ENCODE data around the gene CDKN2B. TPM values are rescaled to one million over a fixed set of nuclear protein-coding genes. Genes with fewer than 3 reads are reported as not detected.

The CDKN2B gene
- total RNA-seq, 1 donor from 2014 or later: 4.0 TPM

DNA sequence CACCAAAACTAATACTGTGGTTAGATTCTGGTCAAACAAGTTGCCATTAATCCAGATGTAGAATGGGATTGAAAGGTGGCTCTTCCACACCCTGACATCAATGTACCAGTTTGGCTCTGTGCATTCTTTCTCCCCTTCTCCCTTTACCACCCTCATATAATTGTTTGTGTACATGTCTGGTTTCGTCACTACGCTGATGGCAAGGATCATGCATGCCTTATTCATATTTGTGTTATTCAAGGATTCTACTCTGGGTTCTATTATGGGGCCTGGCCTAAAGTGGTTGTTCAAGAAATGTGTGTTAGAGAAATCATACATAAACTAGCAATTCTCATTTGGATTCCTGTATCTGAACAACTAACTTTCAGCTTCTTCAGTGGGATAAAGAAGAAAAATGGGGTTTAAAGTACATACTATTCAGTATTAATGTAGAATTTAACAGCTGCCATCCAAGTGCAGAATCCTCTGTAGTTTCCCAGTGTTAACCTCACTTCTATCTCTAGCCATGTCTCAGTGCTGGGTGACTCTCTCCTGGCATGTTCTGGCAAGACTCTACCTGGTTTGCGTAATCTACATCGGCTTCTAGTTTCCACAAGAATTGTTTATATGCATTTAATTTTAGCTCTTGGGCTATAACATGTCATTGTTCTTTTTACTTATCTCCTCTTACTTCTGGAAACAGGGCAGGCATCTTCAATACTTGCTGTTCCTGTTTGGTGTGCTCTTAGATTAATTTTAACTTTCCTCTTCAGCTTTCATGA lies 27.9 kb upstream of the CDKN2B start:
- no peak for ATAC-seq
- no peak for DNase-seq (ENCODE audit: low spot score)
- intact Hi-C loops (cut with DNase I): no loop called here

GRCh38 chr9:22035591-22036011 lies 26.5 kb upstream of the CDKN2B start:
- ATAC-seq: no peak
- DNase-seq (ENCODE audit: low spot score): no peak
- intact Hi-C loops (cut with DNase I): no loop called here

GRCh38 chr9:22033012-22033630 lies 24.0 kb upstream of the CDKN2B start:
- DNase-seq (ENCODE audit: low spot score) (no peak), ATAC-seq (no peak)
- intact Hi-C loops (cut with DNase I): no loop called here

DNA sequence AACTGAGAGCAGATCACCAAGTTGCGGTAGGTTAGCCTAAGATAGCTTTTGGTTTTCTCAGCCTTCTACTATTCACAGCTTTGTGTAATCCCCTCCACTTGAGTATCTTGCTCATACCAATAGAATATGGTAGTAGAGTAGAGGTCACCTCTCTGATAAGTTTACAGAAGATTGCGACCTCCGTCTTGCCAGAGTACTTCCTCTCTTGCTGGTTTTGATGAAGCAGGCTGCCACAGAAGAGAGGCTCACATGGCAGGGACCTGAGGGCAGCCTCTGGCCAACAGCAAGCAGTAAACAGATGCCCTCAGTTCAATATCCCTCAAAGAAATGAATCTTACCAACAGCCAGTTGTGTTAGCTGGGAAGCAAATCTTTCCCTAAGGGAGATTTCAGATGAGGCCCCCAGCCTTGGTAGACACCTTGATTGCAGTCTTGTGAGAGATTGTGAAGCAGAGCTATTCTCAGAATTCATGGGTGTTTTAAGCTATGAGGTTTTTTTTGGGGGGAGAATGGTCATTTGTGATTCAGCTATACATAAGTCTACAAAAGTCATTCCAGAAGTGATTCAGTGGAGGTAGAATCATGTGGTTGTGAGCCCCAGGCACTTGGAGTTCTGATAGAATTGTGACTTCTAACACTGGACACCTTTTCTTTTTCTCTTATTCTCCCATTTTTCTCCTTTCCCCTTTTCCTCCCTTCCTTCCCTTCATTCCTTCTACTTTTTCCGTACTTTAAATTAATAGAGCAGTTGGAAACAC lies 22.7 kb upstream of the CDKN2B start:
- ATAC-seq (no peak), DNase-seq (ENCODE audit: low spot score) (no peak)
- intact Hi-C loops (cut with DNase I): no loop called here

DNA sequence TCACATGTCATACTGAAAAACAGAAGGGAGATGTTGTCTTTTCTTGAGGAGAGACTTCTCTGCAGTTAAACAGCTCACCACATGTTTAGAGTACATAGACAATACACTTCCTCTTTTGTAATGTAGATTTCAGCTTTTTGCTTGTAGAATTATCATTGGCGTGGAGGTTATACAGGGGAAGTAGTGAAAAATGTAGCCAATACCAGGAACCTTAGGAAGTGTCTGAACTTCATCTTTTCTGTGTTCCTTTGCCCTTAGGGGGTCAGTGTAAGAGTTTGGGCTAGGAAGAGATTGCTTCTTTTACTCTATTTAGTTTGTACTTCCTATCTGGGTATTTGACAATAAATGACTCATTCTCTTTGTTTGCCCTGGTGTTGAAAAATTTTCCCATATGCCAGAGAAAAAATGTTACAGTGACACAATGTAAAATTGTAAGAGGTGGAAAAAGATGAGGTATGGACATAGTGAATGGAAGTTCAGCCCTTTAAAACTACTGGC lies 21.0 kb upstream of the CDKN2B start:
- ATAC-seq (peak; percentile 69), DNase-seq (ENCODE audit: low spot score) (no peak)
- intact Hi-C loops (cut with DNase I): no loop called here

DNA sequence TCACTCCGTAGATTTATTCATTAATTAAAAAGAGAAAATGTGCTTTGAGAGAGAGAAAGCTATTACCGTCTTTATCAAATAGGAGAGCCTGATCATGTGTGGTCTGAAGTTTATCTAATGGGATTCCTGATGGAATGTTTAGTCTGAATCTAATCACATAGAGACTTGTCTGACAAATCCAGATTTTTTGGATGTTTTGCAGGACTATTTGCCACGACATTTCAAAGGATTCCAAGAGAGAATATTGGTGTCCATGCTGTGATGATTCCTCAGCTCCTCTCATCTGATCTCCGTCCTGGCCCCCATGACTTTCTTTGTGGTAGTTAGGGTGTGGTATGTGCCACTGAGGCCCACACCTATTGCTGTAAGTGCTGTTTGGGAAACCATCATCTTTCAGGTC lies 20.1 kb upstream of the CDKN2B start:
- DNase-seq (ENCODE audit: low spot score): no peak
- intact Hi-C loops (cut with DNase I): no loop called here
- no peak for ATAC-seq

DNA sequence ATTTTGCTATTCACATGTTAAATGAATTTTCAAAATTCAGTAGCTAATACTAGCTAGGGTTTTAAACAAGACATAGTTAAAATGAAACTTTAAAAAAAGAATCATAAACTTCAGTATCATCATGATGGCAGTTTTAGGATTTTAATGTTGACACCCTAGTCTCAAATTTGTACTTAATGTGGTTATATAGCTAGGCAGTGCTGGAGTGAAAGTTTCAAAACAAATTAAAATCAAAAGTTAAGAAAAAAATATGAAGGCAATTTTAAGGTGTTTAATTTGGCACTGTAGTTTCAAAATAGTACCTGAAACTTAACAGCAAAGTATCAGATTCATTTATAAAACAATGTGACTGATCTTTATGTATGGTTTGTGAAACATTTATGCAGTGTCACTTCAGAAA lies 19.3 kb upstream of the CDKN2B start:
- DNase-seq (ENCODE audit: low spot score) (no peak), ATAC-seq (no peak)
- intact Hi-C loops (cut with DNase I): no loop called here

DNA sequence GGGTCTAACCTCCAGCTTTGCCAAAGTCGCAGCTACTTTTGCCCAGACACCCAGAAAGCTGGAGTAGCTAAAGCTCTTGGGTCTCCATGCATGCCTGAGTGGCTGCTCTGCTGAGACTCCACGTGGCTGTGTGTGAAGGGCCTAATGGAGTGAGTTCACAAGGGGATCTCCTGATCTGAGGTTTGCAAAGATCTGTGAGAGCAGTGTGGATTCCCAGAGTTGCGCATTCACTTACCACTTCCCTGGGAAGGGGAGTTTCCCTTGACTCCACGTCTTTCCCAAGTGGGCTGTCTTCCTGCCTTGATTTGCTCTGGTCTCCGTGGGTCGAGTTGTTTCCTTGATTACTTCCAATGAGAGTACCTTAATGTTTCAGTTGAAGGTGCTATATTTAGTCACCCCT lies 17.6 kb upstream of the CDKN2B start:
- no peak for DNase-seq (ENCODE audit: low spot score)
- intact Hi-C loops (cut with DNase I): no loop called here
- no peak for ATAC-seq

DNA sequence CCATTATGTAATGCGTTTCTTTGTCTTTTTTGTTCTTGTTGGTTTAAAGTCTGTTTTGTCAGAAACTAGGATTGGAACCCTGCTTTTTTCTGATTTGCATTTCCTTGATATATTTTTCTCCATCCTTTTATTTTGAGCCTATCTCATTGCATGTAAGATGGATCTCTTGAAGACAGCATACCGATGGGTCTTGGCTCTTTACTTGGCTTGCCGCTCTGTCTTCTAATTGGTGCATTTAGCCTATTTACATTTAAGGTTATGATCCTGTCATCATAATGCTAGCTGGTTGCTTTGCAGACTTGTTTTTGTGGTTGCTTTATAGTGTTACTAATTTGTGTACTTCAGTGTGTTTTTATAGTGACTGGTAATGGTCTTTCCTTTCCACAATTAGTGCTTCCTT lies 13.3 kb upstream of the CDKN2B start:
- ATAC-seq: no peak
- intact Hi-C loops (cut with DNase I): no loop called here

GRCh38 chr9:22010866-22011625 lies 1.9 kb upstream of the CDKN2B start:
- ATAC-seq: no peak
- intact Hi-C loops (cut with DNase I): loop anchor here (10.0 kb wide), 1 partner anchor 196 kb away; no protein-coding TSS in a partner anchor
- DNase-seq (ENCODE audit: low spot score): peak; percentile 60

More for the DNA sequence above, 13.3 kb upstream of the CDKN2B start:
- no peak for DNase-seq (ENCODE audit: low spot score)

DNA sequence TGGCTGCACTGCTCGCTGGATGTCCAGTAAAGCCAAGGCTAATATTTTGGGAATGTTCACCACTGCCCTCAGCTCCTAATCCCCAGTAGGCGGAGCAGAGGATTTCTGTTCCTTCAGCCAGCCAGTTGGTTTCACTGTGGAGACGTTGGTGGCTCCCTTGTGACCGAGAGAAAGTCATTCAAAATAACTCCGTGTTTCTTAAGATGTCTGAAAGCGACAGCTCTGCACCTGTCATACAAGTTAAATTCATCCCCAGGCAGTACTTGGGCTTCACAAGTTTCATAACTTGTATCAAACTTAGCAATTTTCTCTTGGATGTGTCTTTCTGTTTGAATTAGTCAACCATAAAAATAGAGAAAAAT lies 382 bp upstream of the CDKN2B start:
- intact Hi-C loops (cut with DNase I): no loop called here
- DNase-seq (ENCODE audit: low spot score) (no peak), ATAC-seq (no peak)

DNA sequence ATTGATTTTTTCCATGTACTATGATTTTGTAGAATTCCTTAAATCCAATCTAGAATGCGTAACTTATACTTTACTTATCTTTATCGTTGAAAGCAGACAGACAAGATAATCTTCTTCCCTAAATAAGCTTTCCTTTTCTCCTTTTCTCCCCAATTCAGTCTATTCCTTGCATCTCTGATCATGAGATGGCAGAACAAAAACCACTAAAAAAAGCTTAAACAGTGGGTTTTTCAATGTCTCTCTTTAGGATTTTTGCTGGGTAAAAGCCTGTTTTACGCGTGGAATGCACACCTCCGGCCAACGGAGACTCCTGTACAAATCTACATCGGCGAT lies 755 bp downstream of the CDKN2B start:
- intact Hi-C loops (cut with DNase I): no loop called here
- DNase-seq (ENCODE audit: low spot score) (no peak), ATAC-seq (no peak)

DNA sequence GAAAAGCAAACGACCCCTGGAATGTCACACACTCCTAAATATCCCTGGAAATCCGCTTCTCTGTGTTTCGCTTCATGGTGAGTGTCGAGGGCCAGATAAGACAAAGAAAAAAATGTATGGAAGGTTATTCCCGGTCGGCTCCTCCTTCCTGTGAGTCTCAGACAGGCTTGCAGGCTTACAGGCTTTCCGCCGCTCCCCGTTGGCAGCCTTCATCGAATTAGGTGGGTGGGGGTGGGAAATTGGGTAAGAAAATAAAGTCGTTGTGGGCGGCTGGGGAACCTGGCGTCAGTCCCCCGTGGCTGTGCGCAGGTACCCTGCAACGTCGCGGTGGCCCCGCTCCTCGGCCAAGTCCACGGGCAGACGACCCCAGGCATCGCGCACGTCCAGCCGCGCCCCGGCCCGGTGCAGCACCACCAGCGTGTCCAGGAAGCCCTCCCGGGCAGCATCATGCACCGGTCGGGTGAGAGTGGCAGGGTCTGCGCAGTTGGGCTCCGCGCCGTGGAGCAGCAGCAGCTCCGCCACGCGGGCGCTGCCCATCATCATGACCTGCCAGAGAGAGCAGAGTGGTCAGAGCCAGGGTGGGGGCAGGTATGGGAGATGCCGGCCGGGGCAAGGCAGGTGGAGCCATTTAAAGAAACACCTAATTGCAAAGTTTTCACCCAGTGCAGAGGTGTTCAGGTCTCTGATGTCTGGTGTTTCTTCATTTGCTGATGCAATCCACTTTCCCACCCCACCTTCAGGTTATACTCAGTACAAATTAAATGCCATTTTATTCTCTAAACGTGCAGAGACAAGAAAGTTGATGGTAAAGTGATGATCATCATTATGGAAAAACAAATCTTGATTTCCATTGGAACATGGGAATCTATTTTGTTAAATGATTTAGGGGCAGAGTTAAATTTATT lies 3.2 kb downstream of the CDKN2B start:
- no peak for ATAC-seq
- DNase-seq (ENCODE audit: low spot score): no peak
- intact Hi-C loops (cut with DNase I): no loop called here

- intact Hi-C loops (cut with DNase I): no loop called here
- no peak for DNase-seq (ENCODE audit: low spot score)
- no peak for ATAC-seq
These were observed 3.9 kb downstream of the CDKN2B start for GRCh38 chr9:22005021-22005701.

DNA sequence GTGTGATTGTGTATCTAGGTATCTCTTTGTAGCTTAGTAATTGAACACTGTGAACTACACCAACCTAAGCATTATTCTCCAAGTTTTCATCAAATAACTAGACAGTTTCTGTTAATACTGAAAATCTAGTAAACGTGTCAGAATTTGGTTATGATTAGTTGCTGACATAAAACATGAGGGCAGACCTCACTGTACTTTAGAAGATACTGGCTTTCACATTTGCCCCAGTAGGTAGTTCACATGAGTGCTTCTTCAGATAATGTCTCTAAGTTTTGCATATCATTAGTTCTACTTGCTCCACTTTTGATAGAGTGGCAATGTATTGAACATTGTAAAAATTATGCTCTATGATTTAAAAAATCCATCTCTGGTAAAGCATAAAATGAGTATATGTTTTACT lies 7.1 kb downstream of the CDKN2B start:
- ATAC-seq (no peak), DNase-seq (ENCODE audit: low spot score) (no peak)
- intact Hi-C loops (cut with DNase I): no loop called here

GRCh38 chr9:21998026-21998425 lies 11.1 kb downstream of the CDKN2B start:
- no peak for DNase-seq (ENCODE audit: low spot score)
- intact Hi-C loops (cut with DNase I): no loop called here
- no peak for ATAC-seq

DNA sequence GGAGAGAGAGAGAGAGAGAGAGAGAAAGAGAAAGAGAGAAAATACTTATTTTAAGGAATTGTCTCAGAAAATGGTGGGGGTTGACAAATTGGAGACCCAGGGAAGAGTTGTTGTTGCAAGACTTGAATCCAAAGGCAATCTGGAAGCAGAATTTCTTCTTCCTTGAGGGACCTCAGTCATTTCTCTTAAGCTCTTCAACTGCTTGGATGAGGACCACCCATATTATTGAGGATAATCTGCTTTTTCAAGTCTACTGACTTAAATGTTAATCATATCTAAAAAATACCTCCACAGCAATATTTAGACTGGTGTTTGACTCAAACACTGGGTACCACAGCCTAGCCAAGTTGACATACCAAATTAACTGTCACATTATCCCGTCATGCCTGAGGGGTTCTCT lies 11.6 kb downstream of the CDKN2B start:
- ATAC-seq: no peak

DNA sequence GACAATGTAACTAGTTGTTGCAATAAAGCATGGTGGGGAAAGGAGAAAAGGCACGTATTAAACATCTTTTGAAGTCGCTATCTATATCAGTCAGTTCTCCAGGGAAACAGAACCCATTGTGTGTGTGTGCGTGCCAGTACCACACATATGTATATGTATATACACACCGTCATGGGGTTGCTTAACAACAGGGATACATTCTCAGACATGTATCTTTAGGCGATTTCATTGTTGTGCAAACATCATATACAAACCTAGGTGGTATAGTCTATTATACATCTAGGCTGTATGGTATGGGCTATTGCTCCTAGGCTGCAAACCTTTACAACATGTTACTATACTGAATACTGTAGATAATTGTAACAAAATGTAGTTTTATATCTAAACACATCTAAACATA lies 12.2 kb downstream of the CDKN2B start:
- DNase-seq (ENCODE audit: low spot score): no peak
- intact Hi-C loops (cut with DNase I): no loop called here

More for the DNA sequence above, 11.6 kb downstream of the CDKN2B start:
- intact Hi-C loops (cut with DNase I): no loop called here
- DNase-seq (ENCODE audit: low spot score): no peak

More for the DNA sequence above, 12.2 kb downstream of the CDKN2B start:
- ATAC-seq: no peak

Data from sciatic nerve (tissue), 2 donors.